ENCODE measurements around the gene ISG20. TPM values are rescaled to one million over a fixed set of nuclear protein-coding genes. Genes with fewer than 3 reads are reported as not detected.

The ISG20 gene
- total RNA-seq, 1 donor from 2014 or later: 0.65 TPM

GRCh38 chr15:88655103-88655553 lies 16.3 kb downstream of the ISG20 start:
- no peaks in the 10 kb centered on the region for H4K20me1 ChIP-seq (ENCODE audit: low read depth)
- no peak overlapping the region for H3K9ac ChIP-seq
- DNase-seq (ENCODE audit: low spot score): no peak
- no peaks in the 10 kb centered on the region for H3K79me2 ChIP-seq (ENCODE audit: low read depth)
- no peak overlapping the region for H2AFZ ChIP-seq (replicated peaks)
- Mint-ChIP-seq H3K36me3 (no peaks in the 10 kb centered on the region), H3K27me3 (ENCODE audit: insufficient read depth, low read depth) (peaks cover 9% of the 10 kb centered on the region), H3K4me3 (no peak overlapping the region), H3K9me3 (no peaks in the 10 kb centered on the region), H3K27ac (no peak overlapping the region), H3K4me1 (peaks cover 10% of the 10 kb centered on the region)
- no peaks in the 10 kb centered on the region for H3K9me3 ChIP-seq (ENCODE audit: low read depth)
- H3K27ac ChIP-seq: no peak overlapping the region
- TF ChIP-seq EZH2 (IDR thresholded peaks at IDR 0.05): no peak
- TF ChIP-seq, protein P1, sequence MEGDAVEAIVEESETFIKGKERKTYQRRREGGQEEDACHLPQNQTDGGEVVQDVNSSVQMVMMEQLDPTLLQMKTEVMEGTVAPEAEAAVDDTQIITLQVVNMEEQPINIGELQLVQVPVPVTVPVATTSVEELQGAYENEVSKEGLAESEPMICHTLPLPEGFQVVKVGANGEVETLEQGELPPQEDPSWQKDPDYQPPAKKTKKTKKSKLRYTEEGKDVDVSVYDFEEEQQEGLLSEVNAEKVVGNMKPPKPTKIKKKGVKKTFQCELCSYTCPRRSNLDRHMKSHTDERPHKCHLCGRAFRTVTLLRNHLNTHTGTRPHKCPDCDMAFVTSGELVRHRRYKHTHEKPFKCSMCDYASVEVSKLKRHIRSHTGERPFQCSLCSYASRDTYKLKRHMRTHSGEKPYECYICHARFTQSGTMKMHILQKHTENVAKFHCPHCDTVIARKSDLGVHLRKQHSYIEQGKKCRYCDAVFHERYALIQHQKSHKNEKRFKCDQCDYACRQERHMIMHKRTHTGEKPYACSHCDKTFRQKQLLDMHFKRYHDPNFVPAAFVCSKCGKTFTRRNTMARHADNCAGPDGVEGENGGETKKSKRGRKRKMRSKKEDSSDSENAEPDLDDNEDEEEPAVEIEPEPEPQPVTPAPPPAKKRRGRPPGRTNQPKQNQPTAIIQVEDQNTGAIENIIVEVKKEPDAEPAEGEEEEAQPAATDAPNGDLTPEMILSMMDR (IDR thresholded peaks at IDR 0.05): no peak
- no peak for TF ChIP-seq EZH2phosphoT487 (IDR thresholded peaks at IDR 0.05)
- no peaks in the 10 kb centered on the region for H3K27me3 ChIP-seq
- H3K36me3 ChIP-seq: no peaks in the 10 kb centered on the region
- no peaks in the 10 kb centered on the region for H3K4me1 ChIP-seq
- H3F3A ChIP-seq (ENCODE audit: low read depth): peaks cover 3% of the 10 kb centered on the region
- no peak overlapping the region for H3K4me3 ChIP-seq
- H3K4me2 ChIP-seq: no peak overlapping the region

GRCh38 chr15:88655800-88656488 lies 17.1 kb downstream of the ISG20 start:
- no peak overlapping the region for H3K27ac Mint-ChIP-seq
- peaks cover 9% of the 10 kb centered on the region for H3K27me3 Mint-ChIP-seq (ENCODE audit: insufficient read depth, low read depth)
- Histone ChIP-seq H4K20me1 (ENCODE audit: low read depth) (no peaks in the 10 kb centered on the region), H3K4me2 (no peak overlapping the region), H3F3A (ENCODE audit: low read depth) (no peaks in the 10 kb centered on the region), H3K9ac (no peak overlapping the region), H3K9me3 (ENCODE audit: low read depth) (no peaks in the 10 kb centered on the region), H3K4me3 (no peak overlapping the region), H3K36me3 (no peaks in the 10 kb centered on the region), H3K79me2 (ENCODE audit: low read depth) (no peaks in the 10 kb centered on the region), H3K27ac (no peak overlapping the region), H3K27me3 (no peaks in the 10 kb centered on the region), H2AFZ (replicated peaks) (no peak overlapping the region), H3K4me1 (no peaks in the 10 kb centered on the region)
- H3K4me3 Mint-ChIP-seq: no peak overlapping the region
- TF ChIP-seq EZH2phosphoT487 (IDR thresholded peaks at IDR 0.05) (no peak), EZH2 (IDR thresholded peaks at IDR 0.05) (no peak)
- TF ChIP-seq, protein P1 (IDR thresholded peaks at IDR 0.05): no peak
- peaks cover 10% of the 10 kb centered on the region for H3K4me1 Mint-ChIP-seq
- no peak for DNase-seq (ENCODE audit: low spot score)
- H3K9me3 Mint-ChIP-seq: no peaks in the 10 kb centered on the region
- H3K36me3 Mint-ChIP-seq: no peaks in the 10 kb centered on the region

DNA sequence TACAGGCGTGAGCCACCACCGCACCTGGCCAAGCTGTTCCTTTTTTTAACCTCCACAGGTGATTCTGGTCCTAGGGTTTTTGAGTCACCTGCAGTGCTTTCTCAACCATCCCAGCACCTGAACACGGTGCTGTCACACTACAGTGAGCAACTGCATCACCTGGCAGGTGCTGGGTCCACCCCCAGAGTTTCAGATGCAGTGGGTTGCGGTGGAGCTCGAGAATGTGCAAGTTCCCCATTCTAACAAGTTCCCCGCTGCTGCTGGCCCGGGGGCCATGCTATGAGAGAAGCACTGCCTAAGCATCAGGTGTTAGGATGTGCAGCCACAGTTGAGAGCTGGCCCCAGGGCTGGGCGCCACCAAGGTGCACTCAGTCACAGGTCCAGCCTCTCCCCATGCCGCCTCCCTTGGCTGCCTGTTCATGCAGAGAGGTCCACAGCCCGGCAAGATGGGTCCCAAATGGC lies 18.0 kb downstream of the ISG20 start:
- no peak overlapping the region for H3K4me3 ChIP-seq
- H3K4me3 Mint-ChIP-seq: no peak overlapping the region
- H3K36me3 ChIP-seq: no peaks in the 10 kb centered on the region
- H3K27ac ChIP-seq: no peak overlapping the region
- H3K4me2 ChIP-seq: no peak overlapping the region
- H3K27me3 Mint-ChIP-seq (ENCODE audit: insufficient read depth, low read depth): peaks cover 9% of the 10 kb centered on the region
- peaks cover 7% of the 10 kb centered on the region for H3K4me1 Mint-ChIP-seq
- H3F3A ChIP-seq (ENCODE audit: low read depth): no peaks in the 10 kb centered on the region
- no peak overlapping the region for H2AFZ ChIP-seq (replicated peaks)
- H3K36me3 Mint-ChIP-seq: no peaks in the 10 kb centered on the region
- no peaks in the 10 kb centered on the region for H3K79me2 ChIP-seq (ENCODE audit: low read depth)
- no peaks in the 10 kb centered on the region for H3K27me3 ChIP-seq
- TF ChIP-seq EZH2 (IDR thresholded peaks at IDR 0.05) (no peak), EZH2phosphoT487 (IDR thresholded peaks at IDR 0.05) (no peak)
- TF ChIP-seq, protein P1 (IDR thresholded peaks at IDR 0.05): no peak
- no peaks in the 10 kb centered on the region for H4K20me1 ChIP-seq (ENCODE audit: low read depth)
- H3K9me3 Mint-ChIP-seq: no peaks in the 10 kb centered on the region
- no peaks in the 10 kb centered on the region for H3K9me3 ChIP-seq (ENCODE audit: low read depth)
- no peak for DNase-seq (ENCODE audit: low spot score)
- no peak overlapping the region for H3K9ac ChIP-seq
- H3K27ac Mint-ChIP-seq: no peak overlapping the region
- H3K4me1 ChIP-seq: no peaks in the 10 kb centered on the region
